ENCODE measurements around the gene FBXO27. TPM values are rescaled to one million over a fixed set of nuclear protein-coding genes. Genes with fewer than 3 reads are reported as not detected.

FBXO27 gene
- total RNA-seq, 1 experiment from 2014 or later: not detected

- Histone ChIP-seq H3K9me3 (ENCODE audit: low read length) (no peaks in the 10 kb centered on the region), H3K4me2 (ENCODE audit: low read depth, low read length, poor library complexity, severe bottlenecking) (peak overlapping the region; percentile 93), H3K36me3 (ENCODE audit: insufficient read depth, low read length) (no peaks in the 10 kb centered on the region), H3K9ac (ENCODE audit: low read length) (peak overlapping the region; percentile 64; the same call in 1 of the 2 replicates), H3K79me2 (ENCODE audit: low read length) (no peaks in the 10 kb centered on the region), H3K27ac (ENCODE audit: low read length) (no peak overlapping the region), H4K20me1 (ENCODE audit: insufficient read depth, low read depth, low read length) (no peaks in the 10 kb centered on the region), H3K4me1 (ENCODE audit: low read length) (peaks cover 16% of the 10 kb centered on the region), H3K4me3 (ENCODE audit: low read length) (peak overlapping the region; percentile 71), H3K9me2 (replicated peaks; ENCODE audit: insufficient read depth, low read length) (no peaks in the 10 kb centered on the region), H3K27me3 (ENCODE audit: low read length) (no peaks in the 10 kb centered on the region), H2AFZ (ENCODE audit: low read length) (peak overlapping the region; percentile 85; the same call in 1 of the 2 replicates)
- peak; percentile 92 for DNase-seq
Observed at GRCh38 chr19:39031368-39032062, 834 bp downstream of the FBXO27 start.

- no peaks in the 10 kb centered on the region for H3K9me2 ChIP-seq (replicated peaks; ENCODE audit: insufficient read depth, low read length)
- H2AFZ ChIP-seq (ENCODE audit: low read length): peak overlapping the region; percentile 85
- no peaks in the 10 kb centered on the region for H4K20me1 ChIP-seq (ENCODE audit: insufficient read depth, low read depth, low read length)
- peak overlapping the region; percentile 93 for H3K4me2 ChIP-seq (ENCODE audit: low read depth, low read length, poor library complexity, severe bottlenecking)
- H3K79me2 ChIP-seq (ENCODE audit: low read length): no peaks in the 10 kb centered on the region
- peaks cover 16% of the 10 kb centered on the region for H3K4me1 ChIP-seq (ENCODE audit: low read length)
- H3K9ac ChIP-seq (ENCODE audit: low read length): peak overlapping the region; percentile 64
- H3K36me3 ChIP-seq (ENCODE audit: insufficient read depth, low read length): no peaks in the 10 kb centered on the region
- H3K27ac ChIP-seq (ENCODE audit: low read length): no peak overlapping the region
- H3K27me3 ChIP-seq (ENCODE audit: low read length): no peaks in the 10 kb centered on the region
- H3K4me3 ChIP-seq (ENCODE audit: low read length): peak overlapping the region; percentile 71
- no peaks in the 10 kb centered on the region for H3K9me3 ChIP-seq (ENCODE audit: low read length)
- DNase-seq: no peak
Observed at GRCh38 chr19:39030854-39031367, 1.4 kb downstream of the FBXO27 start.

GRCh38 chr19:39024875-39025641 lies 7.3 kb downstream of the FBXO27 start:
- no peak for DNase-seq
- Histone ChIP-seq H3K4me1 (ENCODE audit: low read length) (peaks cover under 1% of the 10 kb centered on the region; the same call in 1 of the 2 replicates), H3K27me3 (ENCODE audit: low read length) (no peaks in the 10 kb centered on the region), H3K36me3 (ENCODE audit: insufficient read depth, low read length) (no peaks in the 10 kb centered on the region), H4K20me1 (ENCODE audit: insufficient read depth, low read depth, low read length) (no peaks in the 10 kb centered on the region), H3K9me3 (ENCODE audit: low read length) (no peaks in the 10 kb centered on the region), H2AFZ (ENCODE audit: low read length) (no peak overlapping the region), H3K4me3 (ENCODE audit: low read length) (no peak overlapping the region), H3K9ac (ENCODE audit: low read length) (no peak overlapping the region), H3K9me2 (replicated peaks; ENCODE audit: insufficient read depth, low read length) (no peaks in the 10 kb centered on the region), H3K79me2 (ENCODE audit: low read length) (no peaks in the 10 kb centered on the region), H3K4me2 (ENCODE audit: low read depth, low read length, poor library complexity, severe bottlenecking) (no peak overlapping the region), H3K27ac (ENCODE audit: low read length) (no peak overlapping the region)

GRCh38 chr19:39021063-39021462 lies 11.3 kb downstream of the FBXO27 start:
- Histone ChIP-seq H3K9me3 (ENCODE audit: low read length) (no peaks in the 10 kb centered on the region), H3K4me3 (ENCODE audit: low read length) (no peak overlapping the region), H3K4me1 (ENCODE audit: low read length) (no peaks in the 10 kb centered on the region), H2AFZ (ENCODE audit: low read length) (no peak overlapping the region), H3K4me2 (ENCODE audit: low read depth, low read length, poor library complexity, severe bottlenecking) (no peak overlapping the region), H3K9me2 (replicated peaks; ENCODE audit: insufficient read depth, low read length) (no peaks in the 10 kb centered on the region), H4K20me1 (ENCODE audit: insufficient read depth, low read depth, low read length) (no peaks in the 10 kb centered on the region), H3K36me3 (ENCODE audit: insufficient read depth, low read length) (no peaks in the 10 kb centered on the region), H3K9ac (ENCODE audit: low read length) (no peak overlapping the region), H3K27me3 (ENCODE audit: low read length) (no peaks in the 10 kb centered on the region), H3K27ac (ENCODE audit: low read length) (no peak overlapping the region), H3K79me2 (ENCODE audit: low read length) (no peaks in the 10 kb centered on the region)
- no peak for DNase-seq

- Histone ChIP-seq H3K4me1 (ENCODE audit: low read length) (no peaks in the 10 kb centered on the region), H3K79me2 (ENCODE audit: low read length) (no peaks in the 10 kb centered on the region)
Observed at GRCh38 chr19:39017646-39018045, 14.7 kb downstream of the FBXO27 start.

GRCh38 chr19:39017026-39017425 lies 15.3 kb downstream of the FBXO27 start:
- Histone ChIP-seq H3K27me3 (ENCODE audit: low read length) (no peaks in the 10 kb centered on the region), H3K4me1 (ENCODE audit: low read length) (no peaks in the 10 kb centered on the region), H3K9me3 (ENCODE audit: low read length) (no peaks in the 10 kb centered on the region), H3K79me2 (ENCODE audit: low read length) (no peaks in the 10 kb centered on the region), H3K9ac (ENCODE audit: low read length) (no peak overlapping the region), H2AFZ (ENCODE audit: low read length) (no peak overlapping the region), H3K4me2 (ENCODE audit: low read depth, low read length, poor library complexity, severe bottlenecking) (no peak overlapping the region), H3K9me2 (replicated peaks; ENCODE audit: insufficient read depth, low read length) (no peaks in the 10 kb centered on the region), H3K27ac (ENCODE audit: low read length) (no peak overlapping the region), H3K36me3 (ENCODE audit: insufficient read depth, low read length) (no peaks in the 10 kb centered on the region), H3K4me3 (ENCODE audit: low read length) (no peak overlapping the region), H4K20me1 (ENCODE audit: insufficient read depth, low read depth, low read length) (no peaks in the 10 kb centered on the region)
- no peak for DNase-seq

More at GRCh38 chr19:39017646-39018045, 14.7 kb downstream of the FBXO27 start:
- Histone ChIP-seq H3K4me3 (ENCODE audit: low read length) (no peak overlapping the region), H3K27me3 (ENCODE audit: low read length) (no peaks in the 10 kb centered on the region), H3K4me2 (ENCODE audit: low read depth, low read length, poor library complexity, severe bottlenecking) (no peak overlapping the region), H3K27ac (ENCODE audit: low read length) (no peak overlapping the region), H3K36me3 (ENCODE audit: insufficient read depth, low read length) (no peaks in the 10 kb centered on the region), H3K9me2 (replicated peaks; ENCODE audit: insufficient read depth, low read length) (no peaks in the 10 kb centered on the region), H2AFZ (ENCODE audit: low read length) (no peak overlapping the region), H3K9me3 (ENCODE audit: low read length) (no peaks in the 10 kb centered on the region), H4K20me1 (ENCODE audit: insufficient read depth, low read depth, low read length) (no peaks in the 10 kb centered on the region), H3K9ac (ENCODE audit: low read length) (no peak overlapping the region)
- DNase-seq: no peak

- H3K9ac ChIP-seq (ENCODE audit: low read length): no peak overlapping the region
- H3K27me3 ChIP-seq (ENCODE audit: low read length): no peaks in the 10 kb centered on the region
- H2AFZ ChIP-seq (ENCODE audit: low read length): no peak overlapping the region
- H3K36me3 ChIP-seq (ENCODE audit: insufficient read depth, low read length): no peaks in the 10 kb centered on the region
- no peak overlapping the region for H3K27ac ChIP-seq (ENCODE audit: low read length)
- H3K9me2 ChIP-seq (replicated peaks; ENCODE audit: insufficient read depth, low read length): no peaks in the 10 kb centered on the region
- H3K4me2 ChIP-seq (ENCODE audit: low read depth, low read length, poor library complexity, severe bottlenecking): no peak overlapping the region
- no peaks in the 10 kb centered on the region for H4K20me1 ChIP-seq (ENCODE audit: insufficient read depth, low read depth, low read length)
- H3K9me3 ChIP-seq (ENCODE audit: low read length): no peaks in the 10 kb centered on the region
- no peaks in the 10 kb centered on the region for H3K4me1 ChIP-seq (ENCODE audit: low read length)
- DNase-seq: no peak
- H3K79me2 ChIP-seq (ENCODE audit: low read length): no peaks in the 10 kb centered on the region
- no peak overlapping the region for H3K4me3 ChIP-seq (ENCODE audit: low read length)
Observed at GRCh38 chr19:39014037-39014436, 18.3 kb downstream of the FBXO27 start.

- H4K20me1 ChIP-seq (ENCODE audit: insufficient read depth, low read depth, low read length): no peaks in the 10 kb centered on the region
- no peaks in the 10 kb centered on the region for H3K9me2 ChIP-seq (replicated peaks; ENCODE audit: insufficient read depth, low read length)
- H3K9ac ChIP-seq (ENCODE audit: low read length): no peak overlapping the region
- H2AFZ ChIP-seq (ENCODE audit: low read length): no peak overlapping the region
- no peak overlapping the region for H3K4me3 ChIP-seq (ENCODE audit: low read length)
- no peak overlapping the region for H3K4me2 ChIP-seq (ENCODE audit: low read depth, low read length, poor library complexity, severe bottlenecking)
- H3K4me1 ChIP-seq (ENCODE audit: low read length): no peaks in the 10 kb centered on the region
- no peak for DNase-seq
- no peaks in the 10 kb centered on the region for H3K27me3 ChIP-seq (ENCODE audit: low read length)
- no peaks in the 10 kb centered on the region for H3K79me2 ChIP-seq (ENCODE audit: low read length)
- no peaks in the 10 kb centered on the region for H3K36me3 ChIP-seq (ENCODE audit: insufficient read depth, low read length)
- no peaks in the 10 kb centered on the region for H3K9me3 ChIP-seq (ENCODE audit: low read length)
- H3K27ac ChIP-seq (ENCODE audit: low read length): no peak overlapping the region
Observed at GRCh38 chr19:39009001-39009400, 23.3 kb downstream of the FBXO27 start.
